NCI-H446 treated with DMSO at 0.1 percent for 48 hours (cell line): ENCODE data around the gene PPARG.
"Not testable (repeated sequence)": the region's sequence is repeated elsewhere in the genome, so short reads cannot be mapped to it uniquely, and the experiment has no call there.

Experiments
- DNase-seq: peaks from one replicate; lab custom pipeline; 2025; lab: John Stamatoyannopoulos, UW

Gene PPARG

DNA sequence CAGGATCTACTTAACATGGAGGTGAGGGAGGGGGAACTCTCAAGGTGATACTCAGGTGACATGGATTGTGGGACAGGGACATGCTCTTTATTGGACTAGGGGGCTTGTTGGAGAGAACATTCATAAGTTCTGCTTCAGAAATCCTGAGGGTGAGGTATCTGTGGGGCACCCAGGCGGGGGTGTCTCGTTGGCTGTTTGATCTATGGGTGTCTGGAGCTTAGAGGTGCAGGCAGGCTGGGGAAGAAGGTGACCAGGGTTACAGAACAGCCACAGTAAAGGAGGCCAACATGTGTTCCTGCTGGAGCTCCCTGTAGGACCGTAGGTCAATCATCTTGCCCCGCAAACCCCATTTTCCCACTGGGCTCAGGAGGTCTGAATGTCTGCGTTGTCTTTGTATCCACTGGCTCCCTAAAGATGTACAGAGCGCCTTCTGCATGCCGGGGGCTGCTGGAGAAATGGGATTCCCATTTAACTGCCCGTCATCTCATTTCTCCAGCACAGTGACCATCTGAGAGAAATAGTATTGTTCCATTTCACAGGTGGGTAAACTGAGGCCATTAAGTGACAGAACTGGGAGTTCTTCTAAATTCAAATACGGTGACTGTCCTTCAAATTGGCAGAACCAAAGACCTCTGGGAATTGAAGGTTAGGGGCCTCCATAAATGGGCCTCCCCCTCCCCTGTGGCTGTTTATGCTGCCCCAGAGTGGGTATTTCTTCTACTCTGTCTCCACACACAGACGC, 155.1 kb downstream of the PPARG start:
- DNase-seq = no peak

DNA sequence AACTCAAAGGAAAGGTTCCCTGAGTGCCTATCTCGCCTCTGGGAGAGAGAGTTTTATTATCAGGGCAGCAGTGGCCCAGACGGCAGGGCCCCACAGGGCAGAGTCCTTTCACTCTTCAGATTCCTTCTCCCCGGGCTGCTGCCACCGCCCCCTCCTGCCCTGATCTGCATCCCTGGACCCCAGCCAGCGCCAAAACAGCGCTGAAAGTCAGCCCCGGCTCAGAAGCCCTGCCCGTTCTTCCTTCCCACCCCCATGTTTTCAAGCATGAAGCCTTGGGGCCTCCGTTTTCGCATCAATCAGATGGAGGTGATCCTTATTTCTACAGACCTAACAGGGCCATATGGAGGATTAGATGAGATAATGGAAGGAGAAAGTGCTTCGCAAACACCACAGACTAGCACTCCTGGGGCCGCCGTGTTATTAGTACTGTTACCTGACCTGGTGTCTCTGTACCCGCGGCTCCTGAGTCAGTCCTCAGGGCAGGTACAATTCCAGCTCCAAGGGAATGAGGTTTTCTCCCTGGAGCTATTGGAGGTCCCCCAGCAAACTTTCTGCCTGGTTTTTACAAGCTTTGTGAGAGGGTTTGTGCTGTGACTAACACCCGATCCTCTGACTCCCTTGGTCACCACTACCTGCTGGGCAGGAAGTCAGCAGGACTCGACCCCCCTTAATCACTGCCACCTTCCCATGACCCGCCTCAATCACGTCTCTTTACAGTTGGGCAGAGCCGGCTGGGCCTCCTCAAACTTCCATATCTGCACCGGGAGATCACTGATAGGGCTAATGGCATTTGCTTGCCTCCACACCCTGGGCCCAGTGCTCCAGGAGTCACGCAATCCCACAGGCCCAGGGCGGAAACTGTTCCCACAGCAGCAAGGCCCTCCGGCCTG, 156.0 kb downstream of the PPARG start:
- DNase-seq = no peak

DNA sequence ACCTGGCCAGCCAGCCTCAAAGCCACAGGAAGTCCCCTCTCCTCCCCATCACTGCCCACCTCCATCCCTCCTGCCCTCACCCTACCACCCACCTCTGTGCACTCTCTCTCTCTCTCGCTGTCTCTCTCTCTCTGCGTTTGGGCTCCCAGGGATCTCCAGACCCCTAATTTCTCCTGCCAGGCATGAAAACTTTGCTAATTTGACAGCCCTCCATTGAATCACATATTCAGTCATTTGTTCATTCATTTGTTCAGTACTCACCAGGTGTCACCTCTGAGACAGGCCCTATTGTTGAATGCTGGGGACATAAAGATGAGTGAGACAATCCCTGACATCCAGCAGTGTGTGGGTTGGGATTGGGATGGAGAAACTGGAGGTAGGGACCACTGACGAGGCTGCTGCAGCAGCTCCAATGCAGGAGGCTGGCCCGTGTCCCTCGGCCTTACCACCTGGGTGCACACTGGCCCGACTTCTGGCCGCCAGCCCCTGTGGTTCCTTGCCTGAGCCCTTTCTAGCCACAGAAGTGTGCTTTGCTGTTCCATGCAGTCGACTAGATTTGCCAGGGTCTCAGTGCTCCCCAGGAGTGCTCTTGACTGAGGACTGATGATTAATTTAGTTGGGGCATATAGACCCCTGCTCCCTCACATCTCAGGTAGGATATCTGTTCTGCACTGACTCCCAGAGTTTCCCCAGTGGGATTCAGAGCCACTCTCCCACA, 156.8 kb downstream of the PPARG start:
- DNase-seq = no peak

DNA sequence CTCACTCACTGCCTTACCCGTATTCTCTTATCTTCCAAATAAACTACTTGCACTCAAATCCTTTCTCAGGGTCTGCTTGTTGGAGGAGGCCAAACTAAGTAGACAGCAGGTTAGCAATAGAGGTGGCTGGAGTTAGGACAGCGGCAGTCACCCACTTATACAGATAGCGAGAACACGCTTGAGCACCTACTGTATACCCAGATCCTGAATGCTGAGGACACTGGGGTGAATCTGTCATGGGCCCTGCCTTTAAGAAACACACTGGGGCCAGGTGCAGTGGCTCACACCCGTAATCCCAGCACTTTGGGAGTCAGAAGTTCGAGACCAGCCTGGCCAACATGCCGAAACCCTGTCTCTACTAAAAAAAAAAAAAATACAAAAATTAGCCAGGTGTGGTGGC, 157.4 kb downstream of the PPARG start:
- no peak for DNase-seq

DNA sequence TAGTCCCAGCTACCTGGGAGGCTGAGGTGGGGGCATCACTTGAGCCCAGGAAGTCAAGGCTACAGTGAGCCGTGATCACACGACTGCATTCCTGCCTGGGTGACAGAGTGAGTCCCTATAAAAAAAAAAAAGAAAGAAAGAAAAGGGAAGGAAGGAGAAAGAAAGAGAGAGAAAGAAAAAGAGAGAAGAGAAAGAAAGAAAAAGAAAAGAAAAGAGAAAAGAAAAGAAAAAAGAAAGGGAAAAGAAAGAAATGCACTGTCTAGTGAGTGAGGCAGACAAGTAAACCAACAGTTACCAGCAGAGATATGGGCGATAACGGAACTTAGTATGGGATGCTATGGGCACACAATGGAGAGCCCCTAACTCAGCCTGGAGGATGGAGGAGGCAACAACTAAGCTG, 158.2 kb downstream of the PPARG start:
- DNase-seq = no peak

DNA sequence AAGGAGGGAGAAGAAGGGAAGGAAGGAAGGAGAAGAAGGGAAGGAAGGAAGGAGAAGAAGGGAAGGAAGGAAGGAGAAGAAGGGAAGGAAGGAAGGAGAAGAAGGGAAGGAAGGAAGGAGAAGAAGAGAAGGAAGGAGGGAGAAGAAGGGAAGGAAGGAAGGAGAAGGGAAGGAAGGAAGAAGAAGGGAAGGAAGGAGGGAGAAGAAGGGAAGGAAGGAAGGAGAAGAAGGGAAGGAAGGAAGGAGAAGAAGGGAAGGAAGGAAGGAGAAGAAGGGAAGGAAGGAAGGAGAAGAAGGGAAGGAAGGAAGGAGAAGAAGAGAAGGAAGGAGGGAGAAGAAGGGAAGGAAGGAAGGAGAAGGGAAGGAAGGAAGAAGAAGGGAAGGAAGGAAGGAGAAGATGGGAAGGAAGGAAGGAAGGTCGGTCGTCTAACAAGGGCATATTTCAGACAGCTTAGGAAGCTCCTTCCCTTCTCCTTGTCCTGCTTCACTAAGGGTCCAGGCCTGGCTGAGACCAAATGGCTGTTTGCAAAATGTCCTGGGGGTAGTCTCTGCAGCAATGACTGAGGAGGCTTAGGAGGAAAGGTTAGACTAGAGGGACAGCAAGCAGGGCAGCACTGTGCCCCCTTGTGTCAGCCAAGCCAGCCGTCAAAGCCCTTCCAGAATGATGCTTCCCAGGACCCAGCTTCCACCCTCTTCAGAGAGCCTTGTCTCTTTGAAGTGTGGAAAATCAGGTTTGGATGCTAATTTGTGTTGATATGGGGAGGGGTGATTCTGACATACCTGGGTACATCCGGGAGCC, 159.7 kb downstream of the PPARG start:
- not testable (repeated sequence) for DNase-seq

DNA sequence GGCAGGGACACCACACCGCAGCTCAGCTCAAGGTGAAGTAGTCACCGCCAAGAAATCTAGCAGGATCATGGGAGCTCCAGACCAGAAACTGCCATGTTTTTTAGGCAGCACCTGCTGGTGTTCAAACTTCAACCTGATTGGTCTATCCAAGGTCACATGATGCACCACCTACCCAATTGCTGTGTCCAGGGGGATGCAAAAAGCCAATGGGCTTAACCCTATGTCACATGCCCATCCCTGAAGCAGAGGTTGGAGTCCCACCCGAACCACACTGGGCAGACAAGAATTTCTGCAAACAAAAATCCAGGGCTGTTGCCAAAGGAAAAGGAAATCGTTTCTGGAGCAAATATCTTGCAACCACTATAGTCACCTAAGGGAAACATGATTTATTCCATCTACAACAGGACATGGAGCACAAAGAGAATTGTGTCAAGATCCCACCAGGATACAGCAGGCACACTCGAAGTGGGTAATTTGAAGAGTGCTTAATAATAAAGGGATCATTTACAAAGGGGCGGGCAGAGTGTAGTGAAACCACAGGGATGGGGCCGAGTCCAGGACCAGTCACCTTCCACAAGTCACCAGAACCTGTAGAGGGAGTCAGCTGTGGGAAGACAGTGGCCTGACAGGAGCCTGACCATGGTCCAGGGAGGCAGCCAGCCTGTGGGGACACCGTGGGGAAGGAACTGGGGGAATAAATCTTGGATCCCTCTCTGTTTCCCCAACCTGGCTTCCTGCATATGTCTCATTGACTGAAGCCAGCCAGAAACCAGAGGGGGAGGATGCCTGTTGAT, 161.2 kb downstream of the PPARG start:
- no peak for DNase-seq

DNA sequence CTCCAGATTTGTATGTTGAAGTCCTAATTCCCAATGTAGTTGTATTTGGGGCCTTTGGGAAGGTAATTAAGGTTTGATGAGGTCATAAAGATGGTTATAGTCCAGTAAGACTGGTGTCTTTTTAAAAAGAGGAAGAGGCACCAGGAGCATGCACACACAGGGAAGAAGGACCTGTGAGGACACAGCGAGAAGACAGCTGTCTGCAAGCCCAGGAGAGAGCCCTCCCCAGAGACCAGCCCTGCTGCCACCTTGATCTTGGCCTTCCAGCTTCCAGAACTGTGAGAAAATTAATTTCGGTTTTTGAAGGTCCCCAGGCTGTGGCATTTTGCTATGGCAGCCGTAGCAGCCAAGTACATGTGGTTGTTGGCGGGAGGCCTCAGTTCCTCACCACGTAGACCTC, 162.6 kb downstream of the PPARG start:
- no peak for DNase-seq

DNA sequence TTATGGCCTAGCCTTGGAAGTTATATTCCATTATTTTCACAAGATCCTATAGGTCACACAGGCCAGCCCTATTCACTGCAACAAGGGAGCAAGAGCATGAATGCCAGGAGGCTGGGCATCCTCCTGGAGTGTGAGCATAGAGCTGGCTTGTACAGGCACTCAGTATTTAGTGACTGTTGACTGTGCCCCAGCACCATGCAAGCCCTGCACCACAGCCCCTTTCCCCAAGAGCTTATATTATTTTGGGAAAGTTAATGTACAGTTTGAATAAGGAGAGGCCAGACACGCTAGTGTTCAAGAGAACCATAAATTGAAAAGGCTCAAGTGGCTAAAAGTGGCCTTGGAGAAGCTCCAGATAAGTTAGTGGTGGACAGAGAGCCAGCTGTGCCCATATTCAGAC, 163.1 kb downstream of the PPARG start:
- DNase-seq = no peak

DNA sequence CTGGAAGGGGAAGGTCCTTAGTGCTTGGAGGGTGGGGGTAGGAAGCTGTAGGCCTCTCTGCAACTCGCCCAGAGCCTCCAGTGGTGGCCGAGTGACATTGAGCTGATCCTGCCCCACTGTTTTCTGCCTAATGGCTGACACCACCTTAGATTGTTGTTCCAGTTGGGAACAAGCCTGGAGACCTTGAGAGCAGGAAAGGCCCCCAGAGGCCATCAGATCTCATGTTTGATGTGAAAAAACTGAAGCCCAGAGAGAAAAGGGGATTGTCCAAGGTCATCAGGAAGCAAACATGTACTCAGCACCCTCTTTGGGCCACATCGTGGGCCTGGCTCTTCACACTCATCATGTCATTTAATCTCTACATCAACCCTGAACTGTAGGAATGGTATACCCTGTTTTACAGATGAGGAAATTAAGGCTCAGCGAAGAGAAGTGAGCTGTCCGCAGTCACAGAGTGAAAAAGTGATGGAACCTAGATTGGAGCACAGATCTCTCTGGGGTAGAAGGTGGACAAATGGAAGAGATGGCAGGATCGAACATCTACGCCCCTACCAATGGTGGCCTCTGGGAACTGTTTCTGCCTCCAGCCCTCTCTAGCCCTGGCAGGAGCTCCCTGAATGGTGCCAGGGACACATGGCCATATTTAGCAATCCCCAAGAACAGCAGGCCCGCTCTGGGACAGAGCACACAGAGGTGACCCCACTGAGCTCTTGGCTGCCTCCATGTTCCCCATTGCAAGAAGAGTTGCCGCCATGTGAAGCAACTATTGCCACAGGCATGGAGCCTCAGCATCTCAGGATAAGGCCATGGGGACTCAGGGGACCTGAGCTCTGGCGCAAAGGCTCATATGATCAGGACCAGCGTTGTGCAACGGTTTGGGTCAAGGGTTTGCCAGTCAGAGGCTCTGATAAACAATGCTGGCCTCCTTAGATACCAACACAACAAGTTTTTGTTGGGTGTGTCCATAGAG, 163.8 kb downstream of the PPARG start:
- no peak for DNase-seq

DNA sequence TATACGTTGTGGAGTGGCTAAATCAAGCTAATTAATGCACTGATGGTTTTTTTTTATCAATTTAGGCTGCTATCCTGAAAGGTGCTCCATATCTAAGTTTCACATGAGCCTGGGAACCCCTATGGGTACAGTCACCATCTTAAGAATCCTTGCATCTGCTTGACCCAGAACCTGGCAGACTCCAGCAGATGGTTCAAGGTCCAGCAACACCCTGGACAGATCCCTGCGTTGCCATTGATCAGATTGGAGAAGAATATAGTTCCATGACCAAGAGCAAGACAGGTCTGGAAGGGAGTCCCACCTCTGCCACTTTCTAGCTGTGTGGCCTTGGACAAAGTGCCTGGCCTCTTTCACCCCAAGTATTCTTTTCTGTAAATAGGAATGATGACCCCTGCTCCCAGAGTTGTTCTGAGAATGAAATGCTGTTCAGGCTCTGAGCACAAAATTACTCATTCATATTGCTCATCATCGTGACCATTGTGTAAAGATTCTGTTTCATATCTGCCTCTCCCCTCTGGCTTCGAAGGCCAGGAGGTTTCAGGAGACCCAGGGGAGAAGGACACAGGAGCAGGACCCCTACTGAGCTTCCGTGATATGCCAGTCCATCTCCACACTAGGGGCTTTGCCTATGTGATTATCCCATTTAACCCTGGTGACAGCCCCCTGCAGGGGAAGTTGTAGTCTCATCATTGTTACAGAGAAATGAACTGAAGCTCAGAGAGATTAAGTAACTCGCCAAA, 165.4 kb downstream of the PPARG start:
- no peak for DNase-seq

DNA sequence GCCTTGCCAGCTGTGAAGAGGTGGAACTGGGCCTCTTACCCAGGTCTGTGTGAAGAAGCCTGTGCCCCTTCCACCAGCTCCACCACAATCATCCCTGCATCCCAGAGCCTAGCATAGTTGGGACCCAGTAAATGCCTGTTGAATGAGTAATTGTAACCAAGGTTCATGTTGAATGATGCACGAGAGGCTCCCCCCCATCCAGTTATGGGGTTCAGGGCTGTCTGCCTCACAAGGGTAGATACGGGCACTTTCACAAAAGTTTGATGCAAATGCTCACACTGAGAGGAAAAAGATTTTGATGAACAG, 165.9 kb downstream of the PPARG start:
- no peak for DNase-seq

DNA sequence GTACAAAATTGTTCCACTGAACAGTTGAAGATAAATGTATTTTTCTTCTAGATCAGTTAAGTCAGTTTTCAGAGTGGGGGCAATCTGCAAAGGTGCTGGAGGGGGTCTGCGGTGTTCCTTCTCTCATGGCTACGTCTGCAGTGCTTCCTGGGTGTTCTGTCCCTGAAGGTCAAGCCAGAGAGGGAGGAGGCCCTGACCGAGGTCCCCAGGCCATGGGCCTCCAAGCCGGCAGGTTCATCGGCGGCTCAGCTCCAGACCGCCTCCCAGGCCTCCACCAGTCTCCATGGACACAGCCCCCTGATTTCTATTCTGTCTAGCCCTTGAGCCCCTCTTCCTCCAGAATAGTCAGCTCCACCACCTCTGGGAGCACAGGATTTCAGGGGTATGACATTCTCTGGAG, 166.9 kb downstream of the PPARG start:
- no peak for DNase-seq

DNA sequence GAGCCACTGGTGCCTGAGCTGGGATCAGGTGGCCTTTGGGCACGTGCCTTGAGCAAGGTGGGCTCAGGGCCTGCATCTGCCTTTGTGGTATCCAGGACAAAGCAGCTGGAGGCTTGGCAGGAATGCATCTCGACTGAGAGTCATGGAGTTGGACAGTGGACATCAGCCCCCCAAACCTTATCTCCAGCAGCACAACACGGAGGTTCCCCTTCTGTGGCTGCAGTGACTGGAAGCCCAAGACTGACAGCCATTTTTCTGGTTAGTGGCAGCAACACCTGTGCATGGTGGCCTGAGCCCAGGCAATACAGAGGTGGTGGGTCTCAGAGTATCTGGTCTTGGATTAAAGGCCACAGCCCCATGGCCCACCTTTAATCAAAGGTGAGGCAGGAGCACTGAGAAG, 167.6 kb downstream of the PPARG start:
- no peak for DNase-seq

DNA sequence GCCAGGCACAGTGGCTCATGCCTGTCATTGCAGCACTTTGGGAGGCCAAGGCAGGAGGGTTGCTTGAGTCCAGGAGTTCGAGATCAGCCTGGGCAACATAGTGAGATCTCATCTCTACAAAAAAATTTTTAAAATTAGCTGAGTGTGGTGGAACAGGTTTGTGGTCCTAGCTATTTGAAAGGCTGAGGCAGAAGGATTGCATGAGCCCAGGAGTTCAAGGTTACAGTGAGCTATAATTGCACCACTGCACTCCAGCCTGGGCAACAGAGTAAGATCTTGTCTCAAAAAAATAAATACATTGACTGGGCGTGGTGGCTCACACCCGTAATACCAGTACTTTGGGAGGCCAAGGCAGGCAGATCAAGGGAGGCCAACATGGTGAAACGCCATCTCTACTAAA, 168.5 kb downstream of the PPARG start:
- DNase-seq = not testable (repeated sequence)

DNA sequence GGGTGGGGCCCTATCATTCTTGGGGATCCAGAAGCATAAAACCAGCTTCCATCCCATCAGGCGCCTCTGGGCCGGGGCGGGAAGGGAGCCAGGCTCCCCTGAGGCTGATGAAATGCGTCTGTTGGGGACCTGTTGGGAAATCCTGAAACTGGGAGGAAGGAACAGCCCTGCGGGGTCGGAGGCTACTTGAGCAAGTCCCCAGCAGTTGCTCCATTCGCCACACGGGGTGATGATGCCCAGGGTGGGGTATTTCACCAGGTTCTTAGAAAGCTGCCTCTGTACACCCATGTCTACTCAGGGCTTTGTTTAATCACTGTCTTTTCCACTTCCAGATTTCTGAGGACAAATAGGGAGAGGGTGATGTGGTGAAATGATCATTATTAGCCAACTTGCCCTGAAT, 170.0 kb downstream of the PPARG start:
- no peak for DNase-seq

DNA sequence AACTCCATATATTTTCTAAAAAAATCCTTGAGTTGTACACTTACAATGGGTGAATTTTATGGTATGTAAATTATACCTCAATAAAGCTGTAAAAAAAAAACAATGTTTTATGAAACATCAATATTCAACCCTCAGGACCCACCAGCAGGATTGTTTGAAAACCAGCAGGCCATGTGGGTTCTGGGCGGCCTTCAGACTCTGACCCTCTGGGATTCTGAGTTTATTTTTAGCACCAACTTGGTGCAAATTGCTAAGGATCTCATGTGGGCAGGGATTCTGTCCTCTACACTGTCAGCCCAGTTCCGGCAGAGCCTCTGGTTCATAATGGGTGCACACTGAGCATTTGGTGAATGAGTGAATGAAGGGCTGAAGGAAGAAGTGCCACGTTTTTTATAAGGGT, 171.3 kb downstream of the PPARG start:
- no peak for DNase-seq

DNA sequence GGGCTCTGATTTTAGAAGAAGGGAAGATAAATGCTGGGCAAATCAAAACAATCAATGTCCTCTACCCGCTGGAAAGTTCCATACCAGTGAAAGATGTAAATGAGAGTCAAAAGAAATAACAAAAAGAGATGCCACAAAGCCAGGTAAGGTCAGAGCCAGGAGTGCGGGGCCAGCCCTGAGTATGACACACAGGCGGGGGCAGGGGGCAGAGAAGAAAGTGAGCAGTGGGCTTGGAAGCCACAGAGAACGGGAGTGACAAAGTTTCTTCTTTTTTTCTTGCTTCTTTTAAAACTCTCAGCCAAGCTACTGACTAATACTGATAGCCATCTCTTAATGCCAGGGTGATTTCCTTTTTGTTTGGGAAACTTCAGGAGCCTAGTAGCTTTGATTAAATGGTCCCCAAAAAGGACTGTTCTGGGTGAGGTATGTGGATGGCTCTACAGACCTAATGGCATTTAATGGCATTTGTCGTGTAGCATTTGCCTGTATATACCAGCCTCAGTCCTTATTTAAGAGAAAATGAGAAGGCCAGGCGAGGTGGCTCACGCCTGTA, 172.3 kb downstream of the PPARG start:
- DNase-seq = no peak
